Smooth muscle cell (in vitro differentiated cells): ENCODE data around the gene TNIK. TPM values are rescaled to one million over a fixed set of nuclear protein-coding genes. Genes with fewer than 3 reads are reported as not detected.

ENCODE experiments used
- DNase-seq: peaks from one replicate; lab custom pipeline; 2025; ENCODE audit not compliant: unreplicated experiment; lab: John Stamatoyannopoulos, UW
- H2AFZ ChIP-seq: fragments of 200-600 bp; sonication (generic); 2 replicates; pipeline ENCODE4 v1.6.0; 2016; ENCODE audit warnings: antibody characterized with exemption, low read depth, mild to moderate bottlenecking
- H3F3A ChIP-seq: fragments of 200-600 bp; sonication (generic); 2 replicates; pipeline ENCODE4 v1.6.0; 2017; ENCODE audit warnings: antibody characterized with exemption, low read depth
- H3K27ac ChIP-seq: fragments of 200-600 bp; sonication (generic); 2 replicates; pipeline ENCODE4 v1.5.1; 2016; ENCODE audit warnings: low read depth, mild to moderate bottlenecking
- H3K27me3 ChIP-seq: fragments of 200-600 bp; sonication (generic); 2 replicates; pipeline ENCODE4 v1.6.1; 2016; ENCODE audit warnings: low read depth, mild to moderate bottlenecking
- H3K36me3 ChIP-seq: fragments of 200-600 bp; sonication (generic); 2 replicates; pipeline ENCODE4 v1.5.1; 2016; ENCODE audit warnings: low read depth
- H3K4me1 ChIP-seq: fragments of 200-600 bp; sonication (generic); 2 replicates; pipeline ENCODE4 v1.5.1; 2016; ENCODE audit warnings: low read depth
- H3K4me2 ChIP-seq: fragments of 200-600 bp; sonication (generic); 2 replicates; pipeline ENCODE4 v1.6.0; 2016; ENCODE audit warnings: mild to moderate bottlenecking
- H3K4me3 ChIP-seq: fragments of 200-600 bp; sonication (generic); 2 replicates; pipeline ENCODE4 v1.5.1; 2016; ENCODE audit warnings: mild to moderate bottlenecking
- H3K79me2 ChIP-seq: fragments of 200-600 bp; sonication (generic); 2 replicates; pipeline ENCODE4 v1.6.0; 2016; ENCODE audit warnings: low read depth, mild to moderate bottlenecking
- H3K9ac ChIP-seq: fragments of 200-600 bp; sonication (generic); 2 replicates; pipeline ENCODE4 v1.6.0; 2016; ENCODE audit warnings: low read depth
- H3K9me3 ChIP-seq: fragments of 200-600 bp; sonication (generic); replicated peaks from 2 replicates; pipeline ENCODE4 v1.5.1; 2016; ENCODE audit warnings: low read depth
- H4K20me1 ChIP-seq: fragments of 200-600 bp; sonication (generic); 2 replicates; pipeline ENCODE4 v1.6.0; 2016; ENCODE audit warnings: low read depth
- CTCF ChIP-seq: fragments of 200-600 bp; sonication (generic); IDR thresholded peaks from 2 replicates; pipeline ENCODE4 v1.5.1; 2017; ENCODE audit warnings: borderline replicate concordance, mild to moderate bottlenecking, antibody characterized with exemption; ENCODE audit not compliant: insufficient read depth, poor library complexity, severe bottlenecking
- WGBS: methylation state at CpG from one replicate; pipeline ENCODE4 v1.1.7; 2016; ENCODE audit warnings: low lambda C conversion rate; 5-methylcytosine and 5-hydroxymethylcytosine counted together
- polyA plus RNA-seq: library from polyadenylated mRNA; unstranded; fragments of >200 nt; fragmentation: Nextera tagmentation; extraction: Ambion mirVana; gene quantifications from 2 replicates; pipeline ENCODE4 v1.2.1, GENCODE V29; 2016
- total RNA-seq: library from RNA; depleted of rRNA; stranded (reverse); fragments of >200 nt; gene quantifications from 2 replicates; pipeline ENCODE4 v1.2.3, GENCODE V29; 2014

Gene TNIK
- total and polyA plus RNA-seq, 2 experiments from 2014 or later, result 10.4 to 12.5 TPM

- Histone ChIP-seq H3K36me3 (no peaks in the 10 kb centered on the region), H3K4me1 (no peaks in the 10 kb centered on the region), H4K20me1 (no peaks in the 10 kb centered on the region), H3K9me3 (no peaks in the 10 kb centered on the region), H3K9ac (no peak overlapping the region), H2AFZ (no peak overlapping the region), H3K27me3 (no peaks in the 10 kb centered on the region), H3K4me2 (no peak overlapping the region), H3K27ac (peak overlapping the region; percentile 6), H3K79me2 (no peaks in the 10 kb centered on the region), H3F3A (no peaks in the 10 kb centered on the region), H3K4me3 (no peak overlapping the region)
- WGBS, result 93% methylated on average over 1 of the region's 1 CpG
- no peak for DNase-seq
- no peak for TF ChIP-seq CTCF
Observed at GRCh38 chr3:171193693-171194092, 266.5 kb downstream of the TNIK start.

- TF ChIP-seq CTCF, result no peak
Observed at GRCh38 chr3:171192176-171192854, 267.9 kb downstream of the TNIK start.

GRCh38 chr3:171190668-171191067 lies 269.5 kb downstream of the TNIK start:
- Histone ChIP-seq H3K36me3 (no peaks in the 10 kb centered on the region), H3K4me2 (no peak overlapping the region), H3K4me3 (no peak overlapping the region), H3F3A (no peaks in the 10 kb centered on the region), H3K27me3 (no peaks in the 10 kb centered on the region), H3K4me1 (peaks cover 3% of the 10 kb centered on the region), H2AFZ (no peak overlapping the region), H3K27ac (no peak overlapping the region), H3K9ac (no peak overlapping the region), H4K20me1 (no peaks in the 10 kb centered on the region), H3K9me3 (no peaks in the 10 kb centered on the region), H3K79me2 (no peaks in the 10 kb centered on the region)
- 94% methylated on average over 1 of the region's 1 CpG for WGBS
- DNase-seq, result no peak
- no peak for TF ChIP-seq CTCF

More at GRCh38 chr3:171192176-171192854, 267.9 kb downstream of the TNIK start:
- H3K9ac ChIP-seq, result no peak overlapping the region
- no peak overlapping the region for H3K4me2 ChIP-seq
- H3K27ac ChIP-seq, result peak overlapping the region; percentile 58
- H3K4me1 ChIP-seq, result no peaks in the 10 kb centered on the region
- DNase-seq, result no peak
- no peaks in the 10 kb centered on the region for H3F3A ChIP-seq
- H3K4me3 ChIP-seq, result no peak overlapping the region
- H3K9me3 ChIP-seq, result no peaks in the 10 kb centered on the region
- H3K36me3 ChIP-seq, result no peaks in the 10 kb centered on the region
- no peaks in the 10 kb centered on the region for H3K27me3 ChIP-seq
- 58% methylated on average over 2 of the region's 2 CpGs for WGBS
- no peaks in the 10 kb centered on the region for H4K20me1 ChIP-seq
- no peak overlapping the region for H2AFZ ChIP-seq
- H3K79me2 ChIP-seq, result no peaks in the 10 kb centered on the region
